Osteoblast (primary cell): Measurements from ENCODE around the gene PHACTR1. TPM values are rescaled to one million over a fixed set of nuclear protein-coding genes. Genes with fewer than 3 reads are reported as not detected.

ENCODE experiments used
- DNase-seq: peaks from one replicate; pipeline ENCODE4 v3.0.0; 2011; ENCODE audit warnings: low spot score, mixed read lengths; ENCODE audit not compliant: insufficient read length; ENCODE audit errors: missing footprints
- H2AFZ ChIP-seq: 2 replicates; pipeline ENCODE4 v1.6.0; 2011; ENCODE audit warnings: mild to moderate bottlenecking, low read length
- H3K27ac ChIP-seq: 2 replicates; pipeline ENCODE4 v1.5.1; 2011; ENCODE audit warnings: mild to moderate bottlenecking, low read depth, low read length, moderate library complexity
- H3K27me3 ChIP-seq: 2 replicates; pipeline ENCODE4 v1.6.0; 2012; ENCODE audit warnings: mild to moderate bottlenecking, control low read depth, inconsistent platforms, low read length, moderate library complexity; ENCODE audit not compliant: insufficient read depth
- H3K36me3 ChIP-seq: 2 replicates; pipeline ENCODE4 v1.5.1; 2011; ENCODE audit warnings: mild to moderate bottlenecking, low read length, control low read depth, moderate library complexity; ENCODE audit not compliant: insufficient read depth
- H3K4me1 ChIP-seq: 2 replicates; pipeline ENCODE4 v1.5.1; 2011; ENCODE audit warnings: mild to moderate bottlenecking, low read length, control low read depth, moderate library complexity; ENCODE audit not compliant: insufficient read depth
- H3K4me2 ChIP-seq: 2 replicates; pipeline ENCODE4 v1.6.0; 2011; ENCODE audit warnings: mild to moderate bottlenecking, low read length; ENCODE audit not compliant: insufficient read depth
- H3K4me3 ChIP-seq: fragments of 200-600 bp; sonication (generic); 3 replicates; pipeline ENCODE4 v1.5.1; 2012; ENCODE audit warnings: mild to moderate bottlenecking, low read length, inconsistent platforms; ENCODE audit not compliant: insufficient read depth
- H3K79me2 ChIP-seq: 2 replicates; pipeline ENCODE4 v1.6.0; 2012; ENCODE audit warnings: mild to moderate bottlenecking, low read length, control low read depth, inconsistent platforms; ENCODE audit not compliant: insufficient read depth
- H3K9me3 ChIP-seq: 2 replicates; pipeline ENCODE4 v1.5.1; 2011; ENCODE audit warnings: low read depth, low read length, control low read depth
- H4K20me1 ChIP-seq: 2 replicates; pipeline ENCODE4 v1.6.0; 2012; ENCODE audit warnings: mild to moderate bottlenecking, low read length, control low read depth; ENCODE audit not compliant: insufficient read depth
- total RNA-seq: library from RNA; depleted of rRNA; stranded (reverse); fragments of >200 nt; gene quantifications from 2 replicates; pipeline ENCODE4 v1.2.3, GENCODE V29; 2012
- TF ChIP-seq, protein P1 (sequence below): IDR thresholded peaks from 2 replicates; pipeline ENCODE4 v1.5.1; 2011; ENCODE audit warnings: mild to moderate bottlenecking, low read depth, low read length, moderate library complexity; ENCODE audit errors: extremely low read depth

Gene PHACTR1
- total RNA-seq, 1 donor: 0.36 TPM

- Histone ChIP-seq H3K36me3 (no peaks in the 10 kb centered on the region), H2AFZ (no peak overlapping the region), H3K9me3 (no peaks in the 10 kb centered on the region), H3K79me2 (no peaks in the 10 kb centered on the region), H4K20me1 (no peaks in the 10 kb centered on the region), H3K4me1 (no peaks in the 10 kb centered on the region), H3K27me3 (no peaks in the 10 kb centered on the region), H3K4me2 (no peak overlapping the region), H3K27ac (no peak overlapping the region), H3K4me3 (no peak overlapping the region)
- no peak for DNase-seq
- TF ChIP-seq, protein P1, sequence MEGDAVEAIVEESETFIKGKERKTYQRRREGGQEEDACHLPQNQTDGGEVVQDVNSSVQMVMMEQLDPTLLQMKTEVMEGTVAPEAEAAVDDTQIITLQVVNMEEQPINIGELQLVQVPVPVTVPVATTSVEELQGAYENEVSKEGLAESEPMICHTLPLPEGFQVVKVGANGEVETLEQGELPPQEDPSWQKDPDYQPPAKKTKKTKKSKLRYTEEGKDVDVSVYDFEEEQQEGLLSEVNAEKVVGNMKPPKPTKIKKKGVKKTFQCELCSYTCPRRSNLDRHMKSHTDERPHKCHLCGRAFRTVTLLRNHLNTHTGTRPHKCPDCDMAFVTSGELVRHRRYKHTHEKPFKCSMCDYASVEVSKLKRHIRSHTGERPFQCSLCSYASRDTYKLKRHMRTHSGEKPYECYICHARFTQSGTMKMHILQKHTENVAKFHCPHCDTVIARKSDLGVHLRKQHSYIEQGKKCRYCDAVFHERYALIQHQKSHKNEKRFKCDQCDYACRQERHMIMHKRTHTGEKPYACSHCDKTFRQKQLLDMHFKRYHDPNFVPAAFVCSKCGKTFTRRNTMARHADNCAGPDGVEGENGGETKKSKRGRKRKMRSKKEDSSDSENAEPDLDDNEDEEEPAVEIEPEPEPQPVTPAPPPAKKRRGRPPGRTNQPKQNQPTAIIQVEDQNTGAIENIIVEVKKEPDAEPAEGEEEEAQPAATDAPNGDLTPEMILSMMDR: no peak
Observed at GRCh38 chr6:12717356-12717755, 789 bp downstream of the PHACTR1 start.

DNA sequence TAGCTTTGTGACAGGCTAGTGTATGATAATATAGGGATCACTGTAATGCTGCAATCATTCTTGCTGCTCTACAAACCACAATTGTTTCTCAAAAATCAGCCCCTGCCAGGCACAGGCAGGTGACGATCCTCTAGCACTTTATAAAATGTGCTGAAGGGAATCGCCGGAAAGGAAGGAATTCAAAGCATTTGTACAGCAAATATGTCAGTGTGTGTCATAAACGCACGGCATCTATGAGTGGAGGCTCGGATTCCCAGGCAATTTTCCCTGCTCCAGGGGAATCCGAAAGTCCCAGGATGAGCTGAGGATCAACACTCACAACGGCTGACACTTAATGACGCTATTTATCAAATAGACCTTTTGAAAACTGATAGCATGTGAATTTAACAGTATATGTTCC is 1.4 kb downstream of the PHACTR1 start:
- DNase-seq: no peak
- Histone ChIP-seq H3K27me3 (no peaks in the 10 kb centered on the region), H3K4me3 (no peak overlapping the region), H4K20me1 (no peaks in the 10 kb centered on the region), H3K27ac (no peak overlapping the region), H3K9me3 (no peaks in the 10 kb centered on the region), H2AFZ (no peak overlapping the region), H3K4me2 (no peak overlapping the region), H3K79me2 (no peaks in the 10 kb centered on the region), H3K36me3 (no peaks in the 10 kb centered on the region), H3K4me1 (no peaks in the 10 kb centered on the region)
- TF ChIP-seq, protein P1: no peak

GRCh38 chr6:12719017-12719416 is 2.5 kb downstream of the PHACTR1 start:
- TF ChIP-seq, protein P1: no peak
- no peak overlapping the region for H3K4me2 ChIP-seq
- no peaks in the 10 kb centered on the region for H3K36me3 ChIP-seq
- H3K4me3 ChIP-seq: no peak overlapping the region
- no peak overlapping the region for H2AFZ ChIP-seq
- no peak overlapping the region for H3K27ac ChIP-seq
- H3K4me1 ChIP-seq: no peaks in the 10 kb centered on the region
- H3K79me2 ChIP-seq: no peaks in the 10 kb centered on the region
- H3K27me3 ChIP-seq: no peaks in the 10 kb centered on the region
- no peaks in the 10 kb centered on the region for H3K9me3 ChIP-seq
- no peak for DNase-seq
- H4K20me1 ChIP-seq: no peaks in the 10 kb centered on the region

DNA sequence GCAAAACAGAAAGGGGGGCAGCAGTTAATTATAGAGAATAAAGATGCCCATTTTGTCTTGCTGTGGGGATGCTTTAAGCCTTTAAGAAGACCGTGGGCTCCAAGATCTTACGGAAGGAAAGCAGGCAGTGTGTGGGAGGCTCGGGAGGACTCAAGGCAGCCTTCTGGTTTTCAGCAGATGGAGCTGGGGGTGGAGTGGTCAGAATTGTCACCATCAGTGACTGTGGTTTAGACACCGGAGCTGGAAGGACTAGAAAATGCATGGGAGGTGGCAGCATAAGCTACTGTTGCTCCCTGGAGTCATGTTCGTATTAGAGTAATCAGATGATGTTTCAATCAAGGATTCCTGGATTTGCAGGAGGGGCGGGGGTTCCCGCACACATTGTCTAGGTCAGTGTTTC is 3.7 kb downstream of the PHACTR1 start:
- H3K9me3 ChIP-seq: no peaks in the 10 kb centered on the region
- no peak for DNase-seq
- no peak overlapping the region for H3K27ac ChIP-seq
- no peaks in the 10 kb centered on the region for H4K20me1 ChIP-seq
- H3K36me3 ChIP-seq: no peaks in the 10 kb centered on the region
- H3K4me3 ChIP-seq: no peak overlapping the region
- H2AFZ ChIP-seq: no peak overlapping the region
- no peaks in the 10 kb centered on the region for H3K27me3 ChIP-seq
- H3K4me2 ChIP-seq: no peak overlapping the region
- H3K79me2 ChIP-seq: no peaks in the 10 kb centered on the region
- TF ChIP-seq, protein P1: no peak
- no peaks in the 10 kb centered on the region for H3K4me1 ChIP-seq
